GM13976 (cell line): ENCODE measurements around the gene IRGC.

ENCODE experiments used
- DNase-seq: peaks from one replicate; pipeline ENCODE4 v3.0.0; 2012; ENCODE audit warnings: low spot score
- CTCF ChIP-seq: IDR thresholded peaks from 2 replicates; pipeline ENCODE4 v1.5.1; 2012; ENCODE audit warnings: borderline replicate concordance, mild to moderate bottlenecking; ENCODE audit not compliant: insufficient read depth; ENCODE audit errors: extremely low read depth, missing control alignments, control extremely low read depth
- in situ Hi-C: fragments of 300-500 bp; cut with MboI; formaldehyde crosslinking; loops from one replicate; pipeline ENCODE4 v1.12.0; 2022; ENCODE audit warnings: low sequenced_read_pairs, mixed read lengths, inconsistent platforms; ENCODE audit not compliant: unreplicated experiment

The IRGC gene

GRCh38 chr19:43708716-43709115, 7.2 kb upstream of the IRGC start:
- in situ Hi-C loops = no loop called here
- no peak for TF ChIP-seq CTCF
- no peak for DNase-seq

- no peak for TF ChIP-seq CTCF
- in situ Hi-C loops = no loop called here
- DNase-seq = no peak
Observed at GRCh38 chr19:43711751-43712355, 4.0 kb upstream of the IRGC start.

- in situ Hi-C loops = no loop called here
- DNase-seq = no peak
- no peak for TF ChIP-seq CTCF
Observed at GRCh38 chr19:43713208-43713607, 2.7 kb upstream of the IRGC start.

- no peak for DNase-seq
- no peak for TF ChIP-seq CTCF
- in situ Hi-C loops = no loop called here
Observed at GRCh38 chr19:43718627-43719377, 2.9 kb downstream of the IRGC start.

- TF ChIP-seq CTCF = no peak
- in situ Hi-C loops = no loop called here
- DNase-seq = no peak
Observed at GRCh38 chr19:43719378-43719868, 3.5 kb downstream of the IRGC start.

- no peak for DNase-seq
- in situ Hi-C loops = no loop called here
- TF ChIP-seq CTCF = no peak
Observed at GRCh38 chr19:43719918-43720317, 4.0 kb downstream of the IRGC start.
